HG03439 (cell line): ENCODE data around the gene GPER1.

Experiments
- ATAC-seq: cut with Tn5 transposase; IDR thresholded peaks from one replicate; pipeline ENCODE4 v1.9.1; 2021; ENCODE audit warnings: mild to moderate bottlenecking, moderate library complexity; ENCODE audit not compliant: unreplicated experiment

The GPER1 gene

DNA sequence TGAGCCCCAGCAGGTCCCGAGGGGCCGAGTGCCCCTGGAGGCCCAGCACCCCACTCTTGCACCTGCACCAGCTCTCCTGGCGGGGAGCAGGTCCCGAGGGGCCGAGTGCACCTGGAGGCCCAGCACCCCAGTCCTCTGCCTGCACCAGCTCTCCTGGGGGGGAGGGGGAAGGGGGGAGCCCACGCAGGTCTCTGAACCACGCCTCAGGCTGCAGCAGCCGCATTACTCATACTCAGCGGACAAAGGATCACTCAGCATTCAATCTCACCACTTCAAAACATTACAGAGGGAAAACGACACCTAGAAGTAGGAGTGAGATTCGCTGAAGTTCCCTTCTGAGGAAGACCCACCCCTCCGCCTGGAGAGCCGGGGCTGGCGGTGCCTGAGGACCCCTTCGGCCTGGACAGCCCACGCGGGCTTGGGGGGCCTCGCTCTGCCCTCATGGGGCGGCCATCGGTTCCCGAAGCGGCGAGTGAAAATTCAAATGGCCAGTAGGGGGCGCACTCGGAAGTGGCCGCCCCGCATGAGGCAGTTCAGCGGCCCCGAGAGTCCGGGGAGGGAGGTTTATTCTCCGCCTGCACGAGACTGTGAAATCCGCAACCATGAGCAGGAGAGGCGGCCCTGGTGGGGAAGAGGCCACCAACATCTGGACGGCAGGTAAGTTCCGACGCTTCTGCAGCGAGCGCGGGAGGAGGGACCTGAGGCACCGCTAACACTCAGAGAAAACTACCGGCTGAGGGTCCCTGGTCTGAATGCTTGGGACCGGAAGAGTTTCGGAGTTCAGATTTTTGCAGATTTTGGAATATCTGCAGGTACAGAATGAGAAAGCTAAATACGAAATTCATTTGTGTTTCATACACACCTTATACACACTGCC is 1.1 kb upstream of the GPER1 start:
- peak; percentile 68 for ATAC-seq

DNA sequence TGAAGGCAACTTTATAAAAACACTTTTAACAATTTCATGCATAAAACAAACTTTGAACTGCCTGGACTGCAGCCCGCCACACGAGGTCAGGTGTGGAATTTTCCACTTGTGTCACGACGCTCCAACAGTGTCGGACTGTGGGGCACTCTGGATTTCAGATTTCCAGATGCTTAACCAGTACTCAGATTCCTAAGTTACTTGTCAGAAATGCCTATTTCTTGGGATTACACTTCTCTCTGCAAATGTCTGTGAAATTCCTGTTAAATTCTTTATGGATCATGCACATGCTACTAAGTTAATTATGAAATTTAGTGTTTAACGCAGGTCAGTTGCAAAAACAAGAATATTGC is 473 bp upstream of the GPER1 start:
- no peak for ATAC-seq

DNA sequence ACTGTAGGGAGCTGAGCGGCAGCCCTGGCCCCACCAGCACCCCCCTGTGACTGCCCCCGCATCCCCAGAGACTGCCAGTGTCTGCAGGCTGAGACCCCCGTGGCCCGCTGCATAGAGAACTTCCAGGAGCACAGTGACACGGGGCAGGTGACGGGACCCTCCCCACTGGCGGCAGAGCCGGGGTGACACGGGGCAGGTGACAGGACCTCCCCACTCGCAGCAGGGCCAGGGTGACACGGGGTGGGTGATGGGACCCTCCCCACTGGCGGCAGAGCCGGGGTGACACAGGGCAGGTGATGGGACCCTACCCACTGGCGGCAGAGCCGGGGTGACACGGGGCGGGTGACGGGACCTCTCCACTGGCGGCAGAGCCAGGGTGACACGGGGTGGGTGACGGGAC is 2.3 kb downstream of the GPER1 start:
- no peak for ATAC-seq

DNA sequence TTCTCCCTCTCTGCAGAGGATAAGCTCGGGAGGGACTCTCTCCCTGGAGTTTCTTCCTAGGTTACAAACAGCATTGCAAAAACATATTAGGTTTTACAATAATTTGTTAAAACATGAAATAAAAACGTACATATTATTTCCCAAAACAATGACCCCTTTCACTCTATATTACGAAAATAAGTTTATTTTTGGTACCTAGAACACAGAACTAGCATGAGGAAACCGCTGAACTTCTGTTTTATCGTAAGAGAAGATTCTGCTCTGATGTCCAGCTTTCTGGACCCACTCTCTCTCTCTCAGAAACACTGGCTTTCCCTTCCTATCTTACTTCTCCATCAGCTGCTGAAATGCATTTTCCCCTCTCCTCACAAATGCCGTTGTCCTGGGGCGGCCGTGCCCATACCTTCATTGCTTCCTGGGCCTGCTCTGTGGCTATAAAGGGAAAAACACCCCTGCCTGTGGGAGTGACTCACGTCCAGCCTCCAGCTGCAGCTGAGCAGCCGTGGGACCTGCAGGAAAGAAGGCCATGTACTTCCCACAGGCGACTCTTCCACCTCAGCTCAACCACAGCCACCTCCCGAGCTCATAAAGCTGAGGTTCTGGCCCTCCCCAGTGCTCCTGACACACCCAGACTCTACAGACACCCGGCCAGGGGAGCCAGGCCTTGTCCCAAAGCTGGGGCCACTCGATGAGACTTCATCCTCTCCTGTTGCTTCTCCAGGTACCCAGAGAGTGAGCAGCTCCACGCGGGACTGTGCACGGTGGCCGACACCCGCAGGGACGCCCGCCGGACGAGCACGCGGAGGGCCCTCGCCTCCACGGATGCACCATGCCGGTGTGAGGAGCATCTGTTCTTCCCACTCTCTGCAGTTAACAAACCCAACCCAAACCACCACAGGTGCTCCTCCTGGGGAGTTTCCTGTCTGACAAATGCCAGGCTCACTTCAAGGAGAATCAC is 3.1 kb downstream of the GPER1 start:
- no peak for ATAC-seq

DNA sequence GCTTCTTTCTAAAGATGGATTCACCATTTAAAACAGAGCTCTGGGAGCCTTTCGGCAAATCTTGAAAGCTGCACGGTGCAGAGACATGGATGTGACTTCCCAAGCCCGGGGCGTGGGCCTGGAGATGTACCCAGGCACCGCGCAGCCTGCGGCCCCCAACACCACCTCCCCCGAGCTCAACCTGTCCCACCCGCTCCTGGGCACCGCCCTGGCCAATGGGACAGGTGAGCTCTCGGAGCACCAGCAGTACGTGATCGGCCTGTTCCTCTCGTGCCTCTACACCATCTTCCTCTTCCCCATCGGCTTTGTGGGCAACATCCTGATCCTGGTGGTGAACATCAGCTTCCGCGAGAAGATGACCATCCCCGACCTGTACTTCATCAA is 3.7 kb downstream of the GPER1 start:
- no peak for ATAC-seq

DNA sequence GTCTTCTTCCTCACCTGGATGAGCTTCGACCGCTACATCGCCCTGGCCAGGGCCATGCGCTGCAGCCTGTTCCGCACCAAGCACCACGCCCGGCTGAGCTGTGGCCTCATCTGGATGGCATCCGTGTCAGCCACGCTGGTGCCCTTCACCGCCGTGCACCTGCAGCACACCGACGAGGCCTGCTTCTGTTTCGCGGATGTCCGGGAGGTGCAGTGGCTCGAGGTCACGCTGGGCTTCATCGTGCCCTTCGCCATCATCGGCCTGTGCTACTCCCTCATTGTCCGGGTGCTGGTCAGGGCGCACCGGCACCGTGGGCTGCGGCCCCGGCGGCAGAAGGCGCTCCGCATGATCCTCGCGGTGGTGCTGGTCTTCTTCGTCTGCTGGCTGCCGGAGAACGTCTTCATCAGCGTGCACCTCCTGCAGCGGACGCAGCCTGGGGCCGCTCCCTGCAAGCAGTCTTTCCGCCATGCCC is 4.3 kb downstream of the GPER1 start:
- ATAC-seq, result no peak

DNA sequence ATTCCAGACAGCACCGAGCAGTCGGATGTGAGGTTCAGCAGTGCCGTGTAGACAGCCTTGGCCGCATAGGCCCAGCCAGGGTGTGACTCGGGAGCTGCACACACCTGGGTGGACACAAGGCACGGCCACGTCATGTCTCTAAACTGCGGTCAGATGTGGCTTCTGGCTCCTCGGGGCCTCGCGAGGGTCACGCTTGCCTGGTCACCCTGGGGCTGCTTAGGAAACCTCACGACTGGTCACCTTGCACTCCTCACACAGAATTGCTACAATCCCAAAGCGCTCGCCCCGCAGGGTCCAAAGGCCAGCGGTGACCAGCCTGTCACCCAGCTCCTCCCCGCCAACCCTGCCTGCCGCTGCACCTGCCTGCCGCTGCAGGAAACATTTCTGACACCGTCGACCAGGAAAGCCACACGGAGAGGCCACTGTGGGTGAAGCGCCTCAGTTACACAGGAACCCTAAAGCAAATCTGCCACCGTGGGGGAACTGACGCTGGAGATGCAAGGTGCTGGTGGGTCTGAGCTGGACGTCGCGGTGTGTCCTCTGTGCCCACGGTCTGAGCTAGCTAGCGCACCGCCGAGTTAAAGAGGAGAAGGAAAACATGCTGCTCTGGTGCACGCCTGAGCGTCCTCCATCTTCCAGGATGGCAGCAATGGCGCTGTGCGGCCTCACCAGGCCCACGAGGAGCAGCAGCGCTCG is 5.0 kb downstream of the GPER1 start:
- no peak for ATAC-seq

DNA sequence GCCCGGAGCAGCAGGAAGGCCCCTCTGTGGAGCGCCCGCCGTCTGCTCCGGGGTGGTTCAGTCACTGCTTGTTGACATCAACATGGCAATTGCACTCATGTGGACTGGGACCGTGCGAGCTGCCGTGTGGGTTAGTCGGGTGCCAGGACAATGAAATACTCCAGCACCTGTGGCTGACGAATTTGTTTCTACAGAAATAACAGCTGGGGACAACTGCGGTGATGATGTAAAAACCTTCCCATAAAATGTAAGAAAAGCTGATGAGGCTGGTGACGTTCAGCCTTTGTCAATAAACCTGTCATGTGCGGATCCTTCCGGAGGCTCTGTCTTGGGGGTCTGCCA is 5.6 kb downstream of the GPER1 start:
- ATAC-seq, result no peak

DNA sequence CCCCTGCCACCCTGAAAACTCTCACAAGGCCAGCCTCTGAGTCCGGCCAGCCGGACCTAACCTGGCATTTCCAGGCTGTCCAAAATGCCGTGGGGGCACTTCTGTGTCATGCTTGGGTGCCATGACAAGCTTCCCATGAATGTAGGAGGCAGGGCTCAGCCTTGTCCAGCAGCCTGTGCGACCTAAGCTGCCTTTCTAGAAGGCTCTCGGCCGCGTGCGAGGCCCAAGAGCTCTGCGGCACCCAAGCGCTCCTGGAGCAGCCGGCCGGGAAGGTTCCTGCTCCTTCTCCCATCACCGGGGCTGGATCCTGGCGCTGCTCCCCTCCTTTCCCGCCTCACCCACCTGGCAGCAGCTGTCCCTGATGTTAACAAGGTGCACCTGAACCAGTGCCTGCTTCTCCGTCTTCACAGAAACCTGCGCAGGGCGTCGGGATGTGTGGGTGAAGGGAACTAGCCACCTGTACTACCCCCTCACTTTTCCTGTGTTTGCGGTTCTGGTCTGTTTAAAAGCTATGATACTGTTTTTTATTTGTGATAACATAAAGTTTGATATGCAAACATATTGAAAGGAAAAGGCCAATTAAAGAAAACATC is 6.1 kb downstream of the GPER1 start:
- no peak for ATAC-seq

DNA sequence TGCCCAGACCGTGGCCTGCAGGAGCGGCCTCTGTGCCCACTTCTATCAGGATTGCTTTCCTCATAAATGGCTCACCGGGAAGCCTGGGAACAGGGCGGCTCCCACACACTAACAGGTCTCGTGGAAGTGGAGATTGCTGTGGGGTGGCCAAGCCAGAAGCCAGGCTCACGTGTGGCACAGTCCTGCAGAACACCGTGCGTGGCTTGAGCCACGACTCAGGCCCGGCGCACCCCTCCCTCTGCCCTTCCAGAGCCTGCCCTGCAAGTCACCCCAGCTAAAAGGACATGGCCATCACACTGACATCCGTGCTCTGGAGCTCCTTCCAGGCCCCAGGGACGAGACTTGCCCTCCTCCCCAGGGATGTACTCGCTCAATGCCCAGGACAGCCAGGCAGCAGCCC is 7.0 kb downstream of the GPER1 start:
- no peak for ATAC-seq

DNA sequence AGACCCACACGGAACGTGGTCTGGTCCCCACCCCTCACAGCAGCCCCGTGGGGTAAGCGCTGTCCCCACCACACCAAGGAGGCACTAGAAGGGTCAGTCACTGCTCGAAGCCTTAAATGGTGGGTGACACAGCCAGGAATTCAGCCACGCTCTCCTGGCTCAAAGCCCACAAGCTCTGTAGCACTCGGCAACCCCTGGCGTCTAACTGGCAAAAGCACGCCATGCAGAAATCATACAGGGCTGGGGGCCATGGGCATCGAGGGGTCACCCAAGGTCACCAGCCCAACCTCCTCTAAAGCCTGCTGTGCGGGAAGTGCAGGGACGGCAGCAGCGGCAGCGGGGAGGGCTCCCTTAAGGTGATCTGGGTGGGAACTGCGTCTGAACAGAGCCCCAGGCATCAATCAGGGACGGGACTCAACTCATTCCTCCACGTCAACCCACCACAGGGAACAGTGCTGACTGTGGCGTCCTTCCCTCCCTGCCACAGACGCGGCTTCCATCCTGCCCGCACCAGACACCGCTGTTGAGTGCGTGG is 7.8 kb downstream of the GPER1 start:
- ATAC-seq, result no peak

DNA sequence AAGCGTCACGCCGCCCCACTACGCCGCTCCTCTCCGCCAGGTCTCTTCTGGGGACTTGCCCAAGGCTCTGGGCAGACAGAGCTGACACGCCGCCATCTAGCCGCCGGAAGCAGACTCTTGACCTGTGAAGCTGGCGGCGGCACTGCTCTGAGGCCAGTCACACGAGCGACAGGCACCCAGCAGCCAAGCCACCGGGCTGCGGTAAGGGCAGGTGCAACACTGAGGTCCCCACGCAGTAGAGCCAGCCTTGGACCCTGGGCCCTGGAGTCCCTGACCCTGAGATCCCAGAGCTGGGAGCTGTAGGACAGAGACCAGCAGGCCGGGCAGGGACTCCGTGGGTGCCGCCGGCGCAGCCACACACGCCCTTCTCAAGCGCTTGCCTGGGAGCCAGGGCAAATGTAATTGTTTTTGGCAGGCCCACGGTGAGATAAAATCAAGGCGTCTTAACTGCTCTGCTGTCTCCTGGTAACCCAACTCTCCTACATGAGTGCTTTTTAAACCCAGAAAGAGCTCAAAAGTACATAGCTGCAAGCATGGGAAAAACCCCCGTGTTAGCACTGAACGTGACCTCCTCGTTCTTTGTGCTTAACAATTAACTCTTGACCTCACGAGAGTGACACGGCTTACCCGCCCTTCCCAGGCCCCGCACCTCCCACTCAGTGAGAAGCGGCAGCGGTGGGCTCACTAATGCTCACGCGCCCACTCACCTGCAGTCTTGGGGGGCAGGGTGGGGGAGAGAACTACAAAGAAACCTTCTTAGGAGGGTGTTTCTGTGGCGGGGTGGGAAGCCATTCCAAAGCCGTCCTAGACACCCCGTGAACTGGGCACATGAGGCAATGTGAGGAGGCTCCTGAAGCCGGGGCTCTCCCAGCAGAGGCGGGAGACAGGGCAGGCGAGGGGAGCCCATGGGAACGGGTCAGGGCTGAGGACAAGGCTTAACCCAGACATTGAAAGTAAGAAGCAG is 8.5 kb downstream of the GPER1 start:
- ATAC-seq, result no peak

DNA sequence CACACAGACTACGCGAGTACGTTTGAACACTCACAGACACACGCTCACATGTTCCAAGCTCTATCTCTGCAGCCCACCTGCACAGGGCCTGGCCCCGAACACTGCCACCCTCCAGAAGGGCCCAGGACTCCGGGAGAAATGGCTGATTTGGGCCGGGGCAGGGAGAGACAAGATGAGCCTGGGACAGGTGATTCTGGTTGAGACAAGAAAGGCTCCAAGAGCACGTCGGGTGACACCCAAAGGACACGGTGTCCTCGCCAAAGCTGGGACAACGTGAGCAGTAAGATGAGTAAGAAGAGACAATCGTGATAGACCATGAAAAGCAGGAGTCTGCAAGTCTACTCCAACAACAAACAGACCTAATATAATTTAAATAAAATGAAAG is 9.2 kb downstream of the GPER1 start:
- no peak for ATAC-seq

DNA sequence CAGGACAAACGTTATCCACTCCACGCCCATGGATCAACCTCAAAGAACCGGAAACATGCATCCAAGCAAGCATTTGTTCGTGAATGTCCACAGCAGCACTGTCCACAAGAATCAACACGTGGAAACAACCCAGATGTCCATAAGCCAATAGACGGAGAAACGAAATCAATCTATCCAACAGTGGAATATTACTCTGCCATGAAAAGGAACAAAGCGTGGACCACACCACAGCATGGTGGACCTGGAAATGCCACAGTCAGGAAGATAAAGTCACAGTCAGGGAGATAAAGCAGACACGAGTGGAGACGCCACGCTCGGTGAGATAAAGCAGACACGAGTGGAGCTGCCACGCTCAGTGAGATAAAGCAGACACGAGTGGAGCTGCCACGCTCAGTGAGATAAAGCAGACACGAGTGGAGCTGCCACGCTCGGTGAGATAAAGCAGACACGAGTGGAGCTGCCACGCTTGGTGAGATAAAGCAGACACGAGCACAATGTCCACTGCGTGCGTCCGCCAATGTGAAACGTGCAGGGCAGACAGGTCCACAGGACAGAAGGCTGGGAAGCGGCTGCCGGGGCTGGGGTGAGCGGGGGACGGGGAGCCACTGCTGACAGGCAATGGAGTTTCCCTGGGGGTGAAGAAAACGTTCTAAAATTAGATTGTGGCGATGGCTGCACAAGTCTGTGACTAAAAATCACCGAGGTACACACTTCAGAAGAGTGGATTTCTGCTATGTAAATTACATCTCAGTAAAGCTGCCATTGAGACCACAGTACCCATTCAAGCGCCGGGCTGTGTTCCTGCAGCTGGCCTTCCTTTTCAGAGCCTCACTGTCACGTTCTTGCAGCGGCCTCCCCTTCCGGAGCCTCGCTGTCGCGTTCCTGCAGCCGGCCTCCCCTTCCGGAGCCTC is 10.6 kb downstream of the GPER1 start:
- ATAC-seq, result no peak

DNA sequence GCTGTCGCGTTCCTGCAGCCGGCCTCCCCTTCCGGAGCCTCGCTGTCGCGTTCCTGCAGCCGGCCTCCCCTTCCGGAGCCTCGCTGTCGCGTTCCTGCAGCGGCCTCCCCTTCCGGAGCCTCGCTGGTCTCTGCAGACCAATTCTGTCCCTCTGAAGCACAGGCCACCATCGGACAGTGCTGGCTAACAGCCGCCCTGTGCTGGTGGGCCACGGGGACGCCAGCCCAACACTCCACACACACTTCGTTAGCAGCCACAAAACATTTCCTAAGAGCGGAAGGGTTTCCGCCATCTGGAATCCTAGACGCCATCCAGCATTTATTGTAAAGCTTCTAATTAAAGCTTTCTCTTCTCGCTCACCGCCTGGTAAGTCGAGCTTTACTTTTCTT is 11.2 kb downstream of the GPER1 start:
- no peak for ATAC-seq

DNA sequence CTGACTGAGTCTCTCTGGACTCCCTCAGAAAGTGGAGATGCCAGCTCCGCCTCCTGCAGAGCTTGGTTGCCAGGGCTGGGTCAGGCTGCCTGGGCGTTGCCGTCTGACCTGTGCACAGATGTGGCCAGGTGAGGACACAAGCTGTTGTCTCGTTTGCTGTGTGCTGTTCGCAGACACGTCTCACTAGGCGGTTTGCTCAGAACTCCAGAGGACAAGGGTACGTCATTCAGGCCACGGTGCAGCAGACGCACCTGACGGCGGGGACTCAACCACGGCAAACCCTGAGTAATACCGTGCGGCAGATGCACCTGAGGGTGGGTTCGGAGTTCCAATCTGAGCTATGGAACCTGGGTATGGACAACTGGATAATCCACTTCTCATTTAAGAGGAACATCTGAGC is 11.7 kb downstream of the GPER1 start:
- ATAC-seq, result no peak

DNA sequence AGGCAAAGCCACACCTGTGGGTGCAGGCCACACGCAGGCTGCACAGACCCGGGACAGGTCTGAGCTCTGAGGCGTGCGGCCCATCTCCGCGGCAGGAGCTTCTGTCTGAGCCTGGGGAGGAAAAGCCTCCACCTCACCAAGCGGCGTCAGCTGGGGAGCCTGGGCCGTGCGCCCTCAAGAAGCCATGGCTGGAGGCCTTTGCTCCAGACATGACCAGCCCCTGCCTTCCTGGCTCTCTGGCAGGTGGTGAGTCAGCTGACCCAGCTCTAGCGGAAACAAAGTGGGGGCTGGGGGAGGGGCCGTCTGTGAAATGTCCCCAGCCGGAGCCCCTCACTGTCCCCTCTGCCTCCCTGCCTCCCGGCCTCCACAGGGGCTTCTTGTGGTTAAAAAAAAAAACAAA is 12.5 kb downstream of the GPER1 start:
- ATAC-seq, result no peak

DNA sequence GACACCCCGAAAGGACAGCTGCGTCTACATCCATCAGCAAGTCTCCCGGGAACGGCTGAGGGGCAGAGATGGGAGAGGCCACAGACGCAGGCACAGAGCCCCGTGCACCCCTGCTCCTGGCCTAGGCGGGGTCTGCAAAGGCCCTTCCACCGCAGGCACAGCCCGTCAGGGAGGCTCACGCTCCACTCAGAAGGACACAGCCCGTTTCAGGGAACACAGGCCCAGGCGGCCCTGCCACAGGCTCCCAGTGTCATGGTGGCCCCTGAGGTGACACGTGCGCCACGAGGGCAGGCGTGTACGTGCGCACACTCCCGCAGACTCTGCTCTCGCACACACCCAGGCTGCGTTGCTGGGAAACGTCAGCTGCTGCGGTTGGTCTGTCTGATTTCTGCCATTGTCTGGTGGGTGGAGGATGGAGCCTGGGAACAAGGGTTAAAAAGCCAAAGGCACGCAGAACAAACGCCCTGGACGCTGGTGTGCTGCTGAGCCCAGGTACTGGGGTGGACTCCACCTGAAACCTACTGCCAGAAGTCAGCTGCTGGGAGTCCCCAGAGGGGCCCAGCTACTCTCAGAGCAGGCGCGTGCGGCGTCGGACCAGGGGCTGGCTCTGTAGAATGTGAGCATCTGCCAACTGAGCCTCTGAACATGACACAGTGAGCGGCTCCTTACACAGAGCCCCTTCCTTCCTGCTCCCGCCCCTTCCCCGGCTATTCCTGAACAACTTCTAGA is 13.1 kb downstream of the GPER1 start:
- ATAC-seq, result no peak
